GM10847 (cell line): ENCODE results near the gene BAHCC1.

Experiments
- POLR2A ChIP-seq: IDR thresholded peaks from 2 replicates; pipeline ENCODE4 v1.6.1; 2011; ENCODE audit not compliant: insufficient read length; ENCODE audit errors: extremely low read depth

Gene BAHCC1

GRCh38 chr17:81473019-81473418 is 77.8 kb downstream of the BAHCC1 start:
- no peak for TF ChIP-seq POLR2A

- TF ChIP-seq POLR2A: no peak
These were observed 79.7 kb downstream of the BAHCC1 start for GRCh38 chr17:81474958-81475357.

GRCh38 chr17:81476097-81476496 is 80.8 kb downstream of the BAHCC1 start:
- TF ChIP-seq POLR2A: no peak

- no peak for TF ChIP-seq POLR2A
These were observed 81.4 kb downstream of the BAHCC1 start for GRCh38 chr17:81476635-81477034.

GRCh38 chr17:81477173-81477572 is 81.9 kb downstream of the BAHCC1 start:
- no peak for TF ChIP-seq POLR2A

- no peak for TF ChIP-seq POLR2A
These were observed 82.9 kb downstream of the BAHCC1 start for GRCh38 chr17:81478119-81478518.

- no peak for TF ChIP-seq POLR2A
These were observed 84.2 kb downstream of the BAHCC1 start for GRCh38 chr17:81479175-81480071.

- TF ChIP-seq POLR2A: no peak
These were observed 85.1 kb downstream of the BAHCC1 start for GRCh38 chr17:81480140-81481072.

- no peak for TF ChIP-seq POLR2A
These were observed 86.0 kb downstream of the BAHCC1 start for GRCh38 chr17:81481073-81481799.

GRCh38 chr17:81481815-81482505 is 86.7 kb downstream of the BAHCC1 start:
- no peak for TF ChIP-seq POLR2A

GRCh38 chr17:81482673-81483072 is 87.4 kb downstream of the BAHCC1 start:
- no peak for TF ChIP-seq POLR2A

GRCh38 chr17:81483085-81483861 is 88.0 kb downstream of the BAHCC1 start:
- no peak for TF ChIP-seq POLR2A

GRCh38 chr17:81483862-81484194 is 88.6 kb downstream of the BAHCC1 start:
- TF ChIP-seq POLR2A: no peak
